Stimulated activated naive CD8-positive, alpha-beta T cell treated with anti-CD3 and anti-CD28 coated beads, Interleukin-15, amount 100 ng/mL, for 72 hours (primary cell): ENCODE data around the gene CTXN3.

Experiments used
- ATAC-seq: fragments of 150-1000 bp; cut with Tn5 transposase; 2 replicates; pipeline ENCODE4 v1.10.0; 2021; ENCODE audit warnings: mild to moderate bottlenecking, moderate library complexity
- DNase-seq, 2 donors: peaks; one replicate each; pipeline ENCODE4 v3.0.0; 2021 to 2022
- H3K27ac Mint-ChIP-seq, 2 donors: one replicate each; pipeline ENCODE4 v1.8.0; 2022; ENCODE audit warnings: mild to moderate bottlenecking in 2 of 2, mixed read lengths in 2 of 2, moderate library complexity in 2 of 2
- H3K27me3 Mint-ChIP-seq: one replicate; pipeline ENCODE4 v1.8.0; 2022; ENCODE audit warnings: mixed read lengths
- H3K4me1 Mint-ChIP-seq: one replicate; pipeline ENCODE4 v1.8.0; 2022; ENCODE audit warnings: mild to moderate bottlenecking, mixed read lengths
- H3K4me3 Mint-ChIP-seq, 2 donors: one replicate each; pipeline ENCODE4 v1.8.0; 2022; ENCODE audit warnings: mild to moderate bottlenecking in 2 of 2, mixed read lengths in 2 of 2, moderate library complexity in 1 of 2
- H3K9me3 Mint-ChIP-seq, 2 donors: one replicate each; pipeline ENCODE4 v1.8.0; 2022; ENCODE audit warnings: mixed read lengths in 2 of 2

Gene CTXN3

GRCh38 chr5:127649018-127649439 lies at the start of gene CTXN3:
Gene CTXN3, plus strand, starts transcription at chr5:127649082. Its CDS starts 8,440 bp downstream, at chr5:127657522.
- H3K9me3 Mint-ChIP-seq: no peaks in the 10 kb centered on the region
- ATAC-seq: no peak
- H3K27me3 Mint-ChIP-seq: peaks cover under 1% of the 10 kb centered on the region
- DNase-seq: no peak
- no peak within 1 kb of the TSS for H3K4me3 Mint-ChIP-seq
- no peaks in the 10 kb centered on the region for H3K4me1 Mint-ChIP-seq
- no peak within 1 kb of the TSS for H3K27ac Mint-ChIP-seq

- DNase-seq: no peak
- peaks cover 19% of the 10 kb centered on the region for H3K4me1 Mint-ChIP-seq
- H3K4me3 Mint-ChIP-seq: no peak overlapping the region
- no peaks in the 10 kb centered on the region for H3K9me3 Mint-ChIP-seq
- no peak for ATAC-seq
- H3K27me3 Mint-ChIP-seq: peaks cover 10% of the 10 kb centered on the region
- no peak overlapping the region for H3K27ac Mint-ChIP-seq
Measured at GRCh38 chr5:127599320-127599719, 49.6 kb upstream of the CTXN3 start.

- ATAC-seq (no peak), DNase-seq (no peak)
- H3K27me3 Mint-ChIP-seq: peaks cover 10% of the 10 kb centered on the region
- H3K4me1 Mint-ChIP-seq: peaks cover 18% of the 10 kb centered on the region
- no peak overlapping the region for H3K4me3 Mint-ChIP-seq
- H3K9me3 Mint-ChIP-seq: no peaks in the 10 kb centered on the region
- no peak overlapping the region for H3K27ac Mint-ChIP-seq
Measured at GRCh38 chr5:127599847-127600246, 49.0 kb upstream of the CTXN3 start.

- peaks cover 10% of the 10 kb centered on the region for H3K27me3 Mint-ChIP-seq
- H3K27ac Mint-ChIP-seq: no peak overlapping the region
- H3K4me1 Mint-ChIP-seq: peaks cover 6% of the 10 kb centered on the region
- no peaks in the 10 kb centered on the region for H3K9me3 Mint-ChIP-seq
- DNase-seq (no peak), ATAC-seq (no peak)
- no peak overlapping the region for H3K4me3 Mint-ChIP-seq
Measured at GRCh38 chr5:127601111-127601510, 47.8 kb upstream of the CTXN3 start.

GRCh38 chr5:127601601-127602000 lies 47.3 kb upstream of the CTXN3 start:
- Mint-ChIP-seq H3K4me1 (peaks cover 2% of the 10 kb centered on the region), H3K4me3 (no peak overlapping the region), H3K27ac (no peak overlapping the region), H3K9me3 (no peaks in the 10 kb centered on the region), H3K27me3 (peaks cover 10% of the 10 kb centered on the region)
- no peak for DNase-seq
- no peak for ATAC-seq

GRCh38 chr5:127602481-127602880 lies 46.4 kb upstream of the CTXN3 start:
- ATAC-seq: peak; percentile 49
- peaks cover 10% of the 10 kb centered on the region for H3K27me3 Mint-ChIP-seq
- H3K4me3 Mint-ChIP-seq: no peak overlapping the region
- H3K4me1 Mint-ChIP-seq: no peaks in the 10 kb centered on the region
- no peaks in the 10 kb centered on the region for H3K9me3 Mint-ChIP-seq
- DNase-seq: no peak
- no peak overlapping the region for H3K27ac Mint-ChIP-seq

GRCh38 chr5:127602896-127603844 lies 45.7 kb upstream of the CTXN3 start:
- H3K4me3 Mint-ChIP-seq: no peak overlapping the region

GRCh38 chr5:127608077-127608660 lies 40.7 kb upstream of the CTXN3 start:
- no peak for DNase-seq

More at GRCh38 chr5:127602896-127603844, 45.7 kb upstream of the CTXN3 start:
- H3K27me3 Mint-ChIP-seq: peaks cover 10% of the 10 kb centered on the region
- DNase-seq: no peak
- ATAC-seq: no peak
- H3K9me3 Mint-ChIP-seq: no peaks in the 10 kb centered on the region
- H3K27ac Mint-ChIP-seq: no peak overlapping the region
- no peaks in the 10 kb centered on the region for H3K4me1 Mint-ChIP-seq

GRCh38 chr5:127609011-127609410 lies 39.9 kb upstream of the CTXN3 start:
- ATAC-seq (no peak), DNase-seq (no peak)
- Mint-ChIP-seq H3K4me1 (no peaks in the 10 kb centered on the region), H3K27ac (no peak overlapping the region), H3K9me3 (no peaks in the 10 kb centered on the region), H3K4me3 (no peak overlapping the region), H3K27me3 (no peaks in the 10 kb centered on the region)

More at GRCh38 chr5:127608077-127608660, 40.7 kb upstream of the CTXN3 start:
- Mint-ChIP-seq H3K9me3 (no peaks in the 10 kb centered on the region), H3K4me1 (no peaks in the 10 kb centered on the region), H3K27ac (peak overlapping the region in 1 of 2 donors; percentile 42), H3K4me3 (no peak overlapping the region), H3K27me3 (no peaks in the 10 kb centered on the region)
- no peak for ATAC-seq

GRCh38 chr5:127609957-127610356 lies 38.9 kb upstream of the CTXN3 start:
- H3K4me3 Mint-ChIP-seq: no peak overlapping the region
- H3K27ac Mint-ChIP-seq: peak overlapping the region in 1 of 2 donors; percentile 54
- ATAC-seq (no peak), DNase-seq (no peak)
- H3K4me1 Mint-ChIP-seq: no peaks in the 10 kb centered on the region
- no peaks in the 10 kb centered on the region for H3K27me3 Mint-ChIP-seq
- H3K9me3 Mint-ChIP-seq: no peaks in the 10 kb centered on the region

- DNase-seq (no peak), ATAC-seq (no peak)
- Mint-ChIP-seq H3K27ac (no peak overlapping the region), H3K27me3 (no peaks in the 10 kb centered on the region), H3K9me3 (no peaks in the 10 kb centered on the region), H3K4me1 (no peaks in the 10 kb centered on the region), H3K4me3 (no peak overlapping the region)
Measured at GRCh38 chr5:127612441-127613141, 36.3 kb upstream of the CTXN3 start.

- DNase-seq (no peak), ATAC-seq (no peak)
- Mint-ChIP-seq H3K27ac (no peak overlapping the region), H3K9me3 (peaks cover 0 to 4% of the 10 kb centered on the region in 2 donors), H3K27me3 (no peaks in the 10 kb centered on the region), H3K4me3 (no peak overlapping the region), H3K4me1 (no peaks in the 10 kb centered on the region)
Measured at GRCh38 chr5:127615916-127616315, 33.0 kb upstream of the CTXN3 start.

- no peak overlapping the region for H3K4me3 Mint-ChIP-seq
- H3K27ac Mint-ChIP-seq: no peak overlapping the region
- no peaks in the 10 kb centered on the region for H3K27me3 Mint-ChIP-seq
- ATAC-seq (no peak), DNase-seq (no peak)
- H3K9me3 Mint-ChIP-seq: peaks cover 0 to 4% of the 10 kb centered on the region in 2 donors
- no peaks in the 10 kb centered on the region for H3K4me1 Mint-ChIP-seq
Measured at GRCh38 chr5:127619908-127620479, 28.9 kb upstream of the CTXN3 start.

- no peak overlapping the region for H3K4me3 Mint-ChIP-seq
- H3K9me3 Mint-ChIP-seq: peaks cover 0 to 4% of the 10 kb centered on the region in 2 donors
- no peaks in the 10 kb centered on the region for H3K4me1 Mint-ChIP-seq
- H3K27ac Mint-ChIP-seq: no peak overlapping the region
- no peaks in the 10 kb centered on the region for H3K27me3 Mint-ChIP-seq
- DNase-seq (no peak), ATAC-seq (no peak)
Measured at GRCh38 chr5:127621601-127622325, 27.1 kb upstream of the CTXN3 start.

- Mint-ChIP-seq H3K27ac (no peak overlapping the region), H3K4me1 (no peaks in the 10 kb centered on the region), H3K9me3 (no peaks in the 10 kb centered on the region), H3K27me3 (peaks cover 22% of the 10 kb centered on the region), H3K4me3 (no peak overlapping the region)
- no peak for DNase-seq
- no peak for ATAC-seq
Measured at GRCh38 chr5:127634007-127634406, 14.9 kb upstream of the CTXN3 start.
